ENCODE measurements around the gene IGF2BP2.
"Not testable (repeated sequence)": the region's sequence is repeated elsewhere in the genome, so short reads cannot be mapped to it uniquely, and the experiment has no call there.

IGF2BP2 gene

DNA sequence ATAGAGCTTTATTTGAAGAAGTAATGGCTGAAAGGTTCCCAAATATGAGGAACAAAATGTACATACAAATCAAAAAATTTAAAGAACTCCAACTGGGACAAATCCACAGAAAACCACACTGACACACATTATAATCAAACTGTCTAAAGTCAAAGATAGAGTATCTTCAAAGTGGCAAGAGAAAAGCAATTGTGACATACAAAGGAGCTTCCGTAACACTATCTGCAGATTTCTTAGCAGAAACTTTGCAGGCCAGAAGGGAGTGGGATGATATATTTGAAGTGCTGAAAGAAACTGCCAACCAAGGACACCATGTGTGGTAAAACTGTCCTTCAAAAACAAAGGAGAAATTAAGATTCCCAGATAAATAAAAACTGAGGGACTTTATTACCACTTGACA lies 146.8 kb downstream of the IGF2BP2 start:
- DNase-seq (ENCODE audit: low read depth in 2 of 2, low spot score in 1 of 2): no peak

DNA sequence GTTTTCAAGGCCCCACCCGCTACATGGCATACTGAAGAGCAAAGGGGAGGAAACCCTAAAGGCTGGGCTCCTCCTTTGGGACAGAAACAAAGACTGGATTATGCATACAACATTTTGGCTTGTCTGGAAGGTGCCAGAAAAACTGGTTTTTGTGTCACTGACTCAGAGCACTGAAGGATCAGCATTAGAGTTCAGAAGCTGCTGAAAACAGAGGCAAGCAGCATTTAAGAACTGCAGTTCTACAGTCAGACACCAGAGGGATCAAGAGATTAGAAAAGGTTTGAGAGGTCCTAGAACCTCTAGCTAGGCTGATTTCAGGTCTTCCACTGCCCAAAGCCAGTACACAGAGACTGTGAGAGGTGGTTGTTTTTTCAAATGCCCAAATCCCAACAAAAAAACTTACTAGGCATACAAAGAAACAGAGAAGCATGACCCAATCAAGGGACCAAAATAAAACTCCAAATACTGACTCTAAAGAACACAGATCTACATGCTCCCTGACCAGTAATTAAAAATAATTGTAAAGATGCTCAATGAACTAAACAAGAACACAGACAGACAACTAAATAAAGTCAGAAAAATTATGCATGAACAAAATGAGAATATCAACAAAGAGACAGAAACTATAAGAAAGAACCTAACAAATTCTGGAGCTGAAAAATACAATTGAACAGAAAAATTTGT lies 147.6 kb downstream of the IGF2BP2 start:
- DNase-seq (ENCODE audit: low read depth in 2 of 2, low spot score in 1 of 2): no peak

DNA sequence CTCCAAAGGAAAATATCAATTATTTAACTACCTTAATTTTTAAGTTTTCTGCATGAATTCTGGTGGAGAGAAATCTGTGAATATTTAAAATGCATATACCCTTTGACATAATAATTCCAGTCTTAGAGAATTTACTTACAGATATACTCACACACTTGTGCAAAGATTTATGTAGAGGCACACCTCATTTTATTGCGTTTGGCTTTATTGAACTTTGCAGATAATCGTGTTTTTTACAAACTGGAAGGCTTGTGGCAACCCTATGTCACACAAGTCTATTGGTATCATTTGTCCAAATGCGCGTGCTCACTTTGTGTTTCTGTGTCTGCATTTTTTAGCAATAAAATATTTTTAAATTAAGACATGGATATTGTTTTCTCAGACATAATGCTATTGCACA lies 157.3 kb downstream of the IGF2BP2 start:
- no peak for DNase-seq (ENCODE audit: low read depth in 2 of 2, low spot score in 1 of 2)

DNA sequence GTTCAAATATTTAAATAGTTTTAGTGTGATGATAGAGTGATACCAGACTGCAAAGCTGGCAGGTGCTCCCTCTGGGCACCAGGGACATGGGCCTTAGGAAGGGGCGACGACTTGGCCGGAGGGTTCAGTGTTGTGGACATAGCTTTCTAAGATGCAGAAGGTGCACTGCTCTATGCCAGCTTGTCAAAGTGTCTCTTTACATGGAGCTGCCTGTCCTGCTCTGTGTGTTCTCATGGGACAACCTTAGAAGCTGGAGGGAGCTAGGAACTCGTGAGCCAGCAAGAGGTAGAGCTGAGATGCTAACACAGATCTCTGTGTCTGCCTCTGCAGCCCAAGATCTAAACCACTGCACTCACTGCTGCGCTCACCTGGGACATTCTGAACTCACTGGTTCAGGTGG lies 160.9 kb downstream of the IGF2BP2 start:
- no peak for DNase-seq (ENCODE audit: low read depth in 2 of 2, low spot score in 1 of 2)

DNA sequence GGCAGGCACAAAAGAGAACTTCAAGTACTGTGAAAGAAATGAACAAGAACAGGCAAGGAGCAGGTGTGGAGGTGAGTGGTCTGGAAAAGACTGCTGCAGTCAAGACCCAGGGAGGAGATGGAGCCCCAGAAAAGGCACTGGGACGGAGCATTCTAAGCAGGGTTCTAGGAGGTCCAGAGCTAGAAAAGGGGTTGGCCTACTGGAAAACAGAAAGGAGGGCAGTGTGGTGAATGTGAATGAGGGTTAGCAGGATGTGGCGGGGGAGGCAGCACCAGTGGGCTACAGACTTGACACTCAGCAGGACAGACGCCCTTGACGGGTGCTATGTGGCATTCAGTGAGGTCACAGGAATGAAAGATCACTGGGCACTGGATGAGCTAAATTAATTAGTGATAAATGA lies 163.1 kb downstream of the IGF2BP2 start:
- no peak for DNase-seq (ENCODE audit: low read depth in 2 of 2, low spot score in 1 of 2)

DNA sequence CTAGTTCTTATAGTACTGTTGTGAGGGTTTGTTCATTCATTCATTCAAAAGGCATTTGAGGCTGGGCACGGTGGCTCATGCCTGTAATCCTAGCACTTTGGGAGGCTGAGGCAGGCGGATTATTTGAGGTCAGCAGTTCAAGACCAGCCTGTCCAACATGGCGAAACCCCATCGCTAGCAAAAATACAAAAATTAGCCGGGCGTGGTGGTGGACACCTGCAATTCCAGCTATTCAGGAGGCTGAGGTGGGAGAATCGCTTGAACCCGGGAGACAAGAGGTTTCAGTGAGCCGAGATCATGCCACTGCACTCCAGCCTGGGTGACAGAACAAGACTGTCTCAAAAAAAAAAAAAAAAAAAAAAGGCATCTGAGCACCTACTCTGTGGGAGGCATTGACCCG lies 163.5 kb downstream of the IGF2BP2 start:
- not testable (repeated sequence) for DNase-seq (ENCODE audit: low read depth in 2 of 2, low spot score in 1 of 2)

DNA sequence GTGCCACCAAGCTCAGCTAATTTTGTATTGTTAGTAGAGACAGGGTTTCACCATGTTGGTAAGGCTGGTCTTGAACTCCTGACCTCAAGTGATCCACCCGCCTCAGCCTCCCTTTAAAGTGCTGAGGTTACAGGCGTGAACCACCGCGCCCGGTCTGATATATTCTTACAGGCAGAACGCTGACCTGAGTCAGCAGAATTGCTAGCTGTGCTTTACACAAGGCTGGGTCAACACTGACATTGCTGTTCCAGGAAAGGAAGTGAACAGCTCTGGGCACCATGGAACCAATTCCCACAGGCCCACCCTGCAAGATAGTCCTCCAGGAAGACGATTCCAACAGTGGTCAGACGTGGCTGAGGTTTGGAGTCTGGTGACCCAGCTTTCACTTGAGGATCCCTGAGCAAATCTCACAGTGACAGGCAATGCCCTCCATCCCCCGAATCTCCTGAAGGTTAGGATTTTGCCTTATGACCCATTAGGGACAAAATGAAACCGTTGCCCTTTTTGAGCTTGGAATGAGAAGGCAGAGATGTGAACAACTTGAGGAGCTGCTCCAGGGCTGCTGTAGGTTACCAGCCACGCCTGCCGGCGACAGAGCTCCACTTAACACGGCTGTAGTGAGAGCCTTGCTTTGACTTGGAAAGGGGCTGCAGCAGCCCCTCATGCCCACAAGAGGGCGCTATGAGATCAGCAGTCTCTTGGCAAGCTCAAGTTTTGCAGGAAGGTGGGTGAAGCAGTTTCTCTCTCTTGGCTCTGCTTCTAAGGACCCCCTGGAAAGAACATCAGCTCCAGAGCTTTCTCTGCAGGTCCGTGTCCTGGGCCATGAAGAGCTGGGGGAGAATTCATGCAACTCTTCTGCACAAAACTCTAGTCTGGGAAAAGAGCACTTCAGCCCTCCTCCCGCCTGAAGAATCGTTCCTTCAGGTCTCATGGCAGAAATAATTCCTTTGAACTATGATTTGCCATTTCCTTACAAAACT lies 164.6 kb downstream of the IGF2BP2 start:
- DNase-seq (ENCODE audit: low read depth in 2 of 2, low spot score in 1 of 2): peak in 1 of 2 donors; percentile 31

DNA sequence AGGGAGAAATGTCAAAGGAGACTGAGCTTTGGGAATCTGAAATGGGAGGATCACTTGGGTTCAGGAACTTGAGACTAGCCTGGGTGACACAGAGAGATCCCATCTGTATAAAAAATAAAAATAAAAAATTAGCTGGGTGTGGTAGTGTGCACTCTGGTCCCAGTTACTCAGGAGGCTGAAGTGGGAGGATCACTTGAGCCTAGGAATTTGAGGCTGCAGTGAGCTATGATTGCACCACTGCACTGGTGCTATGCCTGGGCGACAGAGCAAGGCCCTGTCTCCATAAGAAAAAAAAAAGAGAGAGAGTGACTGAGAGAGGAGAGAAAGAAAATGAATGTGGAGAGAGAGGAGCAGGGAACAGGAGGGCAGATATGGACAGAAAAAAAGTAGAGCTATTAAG lies 165.9 kb downstream of the IGF2BP2 start:
- no peak for DNase-seq (ENCODE audit: low read depth in 2 of 2, low spot score in 1 of 2)

DNA sequence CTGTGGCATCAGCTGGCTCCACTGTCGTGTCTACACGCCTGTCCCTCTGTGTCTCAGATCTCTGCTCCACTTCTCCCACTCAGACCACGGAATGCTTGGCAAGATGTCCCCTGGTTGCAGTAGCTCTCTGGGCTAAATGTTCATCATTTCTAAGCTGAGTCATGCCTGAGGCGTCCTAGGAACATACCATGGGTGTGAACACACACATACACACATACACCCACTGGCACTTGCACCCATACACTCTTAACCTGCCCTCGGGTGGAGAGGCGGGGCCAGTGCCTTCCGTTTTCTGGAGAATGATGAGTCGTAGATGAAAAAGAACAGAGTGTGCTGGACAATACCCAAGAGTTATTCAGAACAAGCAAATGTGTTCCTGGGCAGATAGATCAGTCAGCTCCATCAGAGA lies 166.3 kb downstream of the IGF2BP2 start:
- DNase-seq (ENCODE audit: low read depth in 2 of 2, low spot score in 1 of 2): no peak

DNA sequence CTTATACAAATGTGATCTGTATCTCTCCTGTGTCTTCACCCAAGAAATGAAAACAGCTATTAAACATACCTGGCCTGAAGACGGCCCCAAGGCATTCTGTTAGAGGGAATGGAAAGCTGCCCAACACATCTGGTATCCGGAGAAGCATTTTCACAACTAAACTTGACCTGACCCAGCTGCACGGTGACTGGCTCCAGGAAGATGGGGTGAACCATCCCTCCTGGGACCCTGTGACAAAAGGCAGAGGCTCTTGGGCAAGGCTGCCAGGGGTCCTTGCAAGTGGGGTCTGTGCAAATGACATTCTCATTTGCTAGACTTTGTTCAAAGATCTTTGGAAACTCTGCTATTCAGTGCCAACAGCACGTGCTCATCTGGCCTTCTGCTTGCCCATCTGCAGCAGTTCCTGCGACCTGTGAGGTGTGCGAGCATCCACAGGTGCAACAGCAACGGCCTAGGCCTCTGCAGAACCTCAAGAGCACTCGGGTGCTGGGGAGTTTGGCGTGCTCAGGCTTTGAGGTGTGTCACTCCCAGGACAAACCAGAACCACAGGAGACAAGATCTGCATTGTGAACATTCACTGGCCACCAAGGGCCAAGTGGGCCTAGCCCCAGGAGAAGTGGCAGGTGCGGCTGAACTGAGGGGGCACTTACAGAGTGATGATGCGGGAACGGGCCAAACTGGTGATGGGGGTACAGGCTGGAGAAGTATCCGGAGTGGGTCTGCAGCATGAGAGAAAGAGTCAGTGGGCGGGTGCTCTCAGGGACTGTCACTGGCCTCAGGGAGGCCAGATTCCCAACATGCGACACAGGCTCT lies 166.9 kb downstream of the IGF2BP2 start:
- DNase-seq (ENCODE audit: low read depth in 2 of 2, low spot score in 1 of 2): no peak

DNA sequence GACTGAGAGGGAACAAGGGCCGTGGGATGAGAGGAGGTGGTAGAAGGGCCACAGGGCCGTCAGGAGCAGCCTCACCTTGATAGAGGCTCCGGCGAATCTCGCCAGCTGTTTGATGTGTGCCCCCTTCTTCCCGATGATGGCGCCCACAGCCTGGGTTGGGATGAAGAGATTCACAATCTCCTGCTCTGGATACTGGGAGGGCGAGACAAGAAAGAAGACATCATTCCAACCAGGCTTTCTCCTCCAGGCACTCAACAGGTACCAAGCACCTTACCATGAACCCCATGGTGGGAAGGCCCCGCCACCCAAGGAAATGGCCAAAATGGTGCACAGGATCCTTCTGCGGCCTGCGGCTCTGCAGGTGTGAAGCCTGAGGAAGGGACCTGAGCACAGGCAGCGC lies 167.6 kb downstream of the IGF2BP2 start:
- DNase-seq (ENCODE audit: low read depth in 2 of 2, low spot score in 1 of 2): no peak

DNA sequence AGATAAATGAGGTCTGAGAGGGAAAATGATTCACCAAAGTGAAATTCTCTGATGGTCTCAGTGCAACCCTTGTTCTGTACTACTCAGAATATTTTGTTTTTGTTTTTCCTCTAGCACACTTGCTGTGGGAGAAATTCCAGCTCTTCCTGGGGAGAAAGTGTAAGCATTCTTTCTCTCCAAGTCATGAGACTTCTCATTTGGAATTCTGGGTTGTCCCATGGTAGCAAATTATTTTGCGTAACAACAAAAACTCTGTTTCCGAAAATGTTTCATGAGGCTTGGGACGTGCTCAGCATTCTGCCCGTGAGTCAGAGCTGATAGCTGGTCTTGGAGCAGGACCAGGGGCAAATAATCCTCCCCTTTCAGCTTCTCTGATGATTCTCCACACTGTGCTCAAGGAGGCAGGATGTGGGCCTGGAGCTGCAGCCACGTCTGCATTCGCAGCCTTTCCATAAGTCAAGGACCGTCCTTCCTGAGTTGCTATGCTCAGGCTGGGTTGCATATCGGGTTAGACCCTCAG lies 168.5 kb downstream of the IGF2BP2 start:
- DNase-seq (ENCODE audit: low read depth in 2 of 2, low spot score in 1 of 2): no peak

DNA sequence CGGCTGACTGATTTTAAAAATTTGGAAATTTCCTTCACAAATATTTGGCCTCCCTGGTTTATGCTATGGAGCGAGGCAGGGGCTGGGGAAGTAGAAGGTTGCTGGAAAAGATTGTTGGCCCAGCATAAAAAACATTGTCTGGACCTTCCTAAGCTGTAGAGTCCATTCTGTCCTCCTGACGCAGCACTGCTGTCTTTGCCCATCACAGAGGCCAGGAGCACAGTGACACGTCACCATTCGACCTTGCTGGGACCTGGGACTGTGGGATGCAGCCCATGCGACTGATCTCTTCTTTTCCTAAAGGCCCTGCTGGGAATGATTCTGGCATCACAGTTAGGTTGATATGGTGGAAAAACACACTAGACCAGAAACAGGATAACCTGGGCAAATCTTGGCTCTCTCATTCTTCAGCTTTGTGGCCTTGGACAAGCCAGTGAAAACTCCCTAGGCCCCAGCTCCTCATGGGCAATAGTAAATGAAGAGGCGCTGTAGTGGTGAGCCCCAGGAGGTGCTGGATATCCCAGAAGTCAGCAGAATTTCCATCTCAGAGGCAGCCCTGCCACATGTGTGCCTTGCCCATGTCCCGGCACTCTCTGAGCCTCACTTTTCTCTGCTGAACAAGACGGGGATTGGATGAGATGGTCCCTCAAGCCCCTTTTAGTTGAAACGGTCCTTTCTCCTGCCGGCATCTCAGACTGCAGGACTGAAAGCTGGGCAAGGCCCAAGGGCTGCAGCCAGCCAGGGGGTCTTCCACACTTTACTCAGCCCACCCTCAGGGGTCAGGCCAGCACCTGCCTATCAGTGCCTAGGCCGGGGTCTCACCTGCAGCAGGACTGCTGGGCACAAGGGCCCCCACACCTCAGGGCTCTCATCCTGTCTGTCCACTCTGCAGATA lies 169.2 kb downstream of the IGF2BP2 start:
- no peak for DNase-seq (ENCODE audit: low read depth in 2 of 2, low spot score in 1 of 2)

DNA sequence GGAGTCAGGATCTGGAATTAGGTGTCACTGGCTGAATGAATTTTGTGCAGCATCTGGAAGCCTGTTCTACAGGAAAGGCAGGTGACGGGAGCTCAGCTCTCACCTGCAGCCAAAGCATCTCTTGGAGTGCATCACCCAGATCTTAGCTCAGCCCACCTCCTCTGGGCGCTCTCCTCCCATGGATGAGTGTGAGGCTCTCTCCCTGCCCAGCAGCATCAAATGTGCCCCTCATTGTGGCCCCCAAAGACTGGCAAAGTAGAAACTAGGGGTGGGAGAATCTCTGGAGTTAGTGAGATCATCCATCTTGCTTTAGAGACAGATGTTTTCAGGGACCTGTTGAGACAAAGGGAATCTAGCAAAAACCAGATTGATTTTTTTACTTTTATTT lies 170.1 kb downstream of the IGF2BP2 start:
- DNase-seq (ENCODE audit: low read depth in 2 of 2, low spot score in 1 of 2): no peak

DNA sequence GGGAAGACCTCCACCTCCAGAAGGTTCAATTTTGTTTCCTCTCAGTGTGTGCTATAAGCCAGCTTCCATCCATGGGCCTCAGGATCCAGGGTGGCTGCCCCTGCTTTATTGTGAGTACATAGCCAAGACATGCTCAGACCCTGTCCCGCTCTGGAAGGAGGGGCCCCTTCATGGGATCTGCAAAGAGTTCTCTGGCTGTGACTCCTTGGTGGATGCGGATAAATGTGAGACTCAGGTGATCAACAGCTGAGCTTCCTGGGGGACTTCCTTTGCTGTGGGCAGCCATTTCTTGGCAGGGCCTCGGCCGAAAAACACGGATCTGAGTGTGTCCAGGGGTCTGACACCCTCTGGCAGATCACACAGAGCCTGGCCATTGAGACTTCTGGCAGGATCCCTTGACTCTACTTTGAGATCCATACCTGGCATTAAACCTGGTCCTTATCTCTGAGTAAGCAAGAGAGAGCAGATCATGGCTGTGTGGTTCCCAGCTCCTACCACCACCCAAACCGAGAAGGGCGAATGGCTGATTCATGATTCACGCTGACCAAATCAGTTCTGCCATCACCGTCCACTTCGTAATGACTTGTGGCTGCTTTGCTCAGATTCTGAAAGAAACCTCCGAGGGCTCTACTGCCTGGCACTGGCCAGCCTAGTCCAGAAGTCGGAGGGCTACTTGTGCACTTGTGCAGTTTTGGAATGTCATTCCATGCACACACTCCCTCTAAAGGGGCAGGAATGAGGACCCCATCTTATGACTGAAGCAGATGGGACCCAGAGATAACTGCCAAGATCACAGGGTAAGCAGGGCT lies 170.7 kb downstream of the IGF2BP2 start:
- DNase-seq (ENCODE audit: low read depth in 2 of 2, low spot score in 1 of 2): no peak

DNA sequence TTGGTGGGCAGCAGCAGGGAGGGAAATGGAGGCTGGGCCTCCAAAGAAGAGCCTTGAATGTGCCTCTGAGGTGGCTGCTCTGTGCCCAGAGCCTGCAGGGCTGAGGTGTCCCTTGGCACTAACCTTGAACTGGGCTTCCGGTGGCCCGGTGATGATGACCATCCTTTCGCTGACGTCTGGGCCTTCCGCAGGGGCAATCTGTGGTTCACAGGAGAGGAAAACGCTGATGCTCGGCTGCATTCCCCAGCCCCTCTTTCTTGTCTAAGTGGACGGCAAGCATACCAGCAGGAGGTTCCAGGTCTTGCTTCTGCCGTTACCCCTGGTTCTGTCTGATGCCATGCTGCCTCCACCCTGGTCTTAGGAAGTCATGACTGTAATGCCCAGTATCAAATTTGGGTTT lies 172.9 kb downstream of the IGF2BP2 start:
- no peak for DNase-seq (ENCODE audit: low read depth in 2 of 2, low spot score in 1 of 2)

DNA sequence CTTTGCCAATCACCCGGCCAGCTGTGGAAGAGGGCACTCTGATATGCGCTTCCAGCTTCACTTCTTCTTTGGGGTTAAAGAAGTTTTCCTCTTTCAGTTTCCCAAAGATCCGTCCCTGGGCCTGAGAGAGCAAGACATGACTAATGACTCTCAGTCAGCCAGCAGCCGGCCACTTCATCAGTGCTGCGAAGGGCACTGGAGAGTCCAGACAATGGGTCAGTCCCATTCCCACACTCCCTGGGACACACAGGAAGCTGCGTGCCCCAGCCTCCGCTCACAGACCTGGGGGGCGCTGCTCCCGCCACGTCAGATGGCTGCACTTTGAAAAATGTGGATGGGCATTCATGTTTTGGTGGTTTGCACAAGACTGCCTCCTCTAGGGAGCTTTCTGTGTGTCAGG lies 175.4 kb downstream of the IGF2BP2 start:
- no peak for DNase-seq (ENCODE audit: low read depth in 2 of 2, low spot score in 1 of 2)

DNA sequence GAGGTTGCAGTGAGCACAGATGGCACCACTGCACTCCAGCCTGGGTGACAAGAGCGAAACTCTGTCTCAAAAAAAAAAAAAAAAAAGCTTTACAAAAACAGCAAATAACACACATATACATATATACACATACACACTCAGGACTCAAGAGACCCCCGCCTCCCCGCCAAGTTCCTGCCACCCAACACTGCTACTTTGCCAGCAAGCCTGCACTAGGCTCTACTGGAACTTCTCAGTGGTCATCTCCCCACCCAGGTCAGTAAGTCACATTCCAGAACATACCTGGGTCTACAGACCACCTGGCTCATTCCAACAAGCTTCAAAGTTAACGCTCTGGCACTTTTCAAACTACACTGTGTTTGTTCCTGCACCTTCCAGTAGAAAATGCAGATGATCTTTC lies 176.4 kb downstream of the IGF2BP2 start:
- DNase-seq (ENCODE audit: low read depth in 2 of 2, low spot score in 1 of 2): no peak

DNA sequence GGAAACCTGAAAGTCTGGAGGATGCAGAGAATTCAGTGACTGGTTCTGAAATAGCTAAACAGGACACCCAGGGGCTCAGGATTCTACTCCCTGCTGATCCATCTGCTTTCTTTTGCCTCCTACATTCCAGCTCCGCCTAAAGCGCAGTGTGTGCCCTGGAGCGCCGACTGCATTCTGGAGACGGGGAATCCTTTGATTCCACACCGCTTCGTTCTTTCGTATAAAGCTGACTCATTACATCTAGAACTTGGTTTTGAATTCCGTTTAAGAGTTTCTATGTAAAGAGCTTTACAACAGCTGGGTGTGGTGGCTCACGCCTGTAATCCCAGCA lies 177.0 kb downstream of the IGF2BP2 start:
- DNase-seq (ENCODE audit: low read depth in 2 of 2, low spot score in 1 of 2): no peak

All from stimulated activated CD8-positive, alpha-beta memory T cell treated with anti-CD3 and anti-CD28 coated beads, Interleukin-4, amount 100 ng/mL, for 1 hour (primary cell).